ENCODE data around the gene TMBIM1.

- TF ChIP-seq POLR2A (IDR thresholded peaks at IDR 0.05) = no peak
- TF ChIP-seq, protein P1, sequence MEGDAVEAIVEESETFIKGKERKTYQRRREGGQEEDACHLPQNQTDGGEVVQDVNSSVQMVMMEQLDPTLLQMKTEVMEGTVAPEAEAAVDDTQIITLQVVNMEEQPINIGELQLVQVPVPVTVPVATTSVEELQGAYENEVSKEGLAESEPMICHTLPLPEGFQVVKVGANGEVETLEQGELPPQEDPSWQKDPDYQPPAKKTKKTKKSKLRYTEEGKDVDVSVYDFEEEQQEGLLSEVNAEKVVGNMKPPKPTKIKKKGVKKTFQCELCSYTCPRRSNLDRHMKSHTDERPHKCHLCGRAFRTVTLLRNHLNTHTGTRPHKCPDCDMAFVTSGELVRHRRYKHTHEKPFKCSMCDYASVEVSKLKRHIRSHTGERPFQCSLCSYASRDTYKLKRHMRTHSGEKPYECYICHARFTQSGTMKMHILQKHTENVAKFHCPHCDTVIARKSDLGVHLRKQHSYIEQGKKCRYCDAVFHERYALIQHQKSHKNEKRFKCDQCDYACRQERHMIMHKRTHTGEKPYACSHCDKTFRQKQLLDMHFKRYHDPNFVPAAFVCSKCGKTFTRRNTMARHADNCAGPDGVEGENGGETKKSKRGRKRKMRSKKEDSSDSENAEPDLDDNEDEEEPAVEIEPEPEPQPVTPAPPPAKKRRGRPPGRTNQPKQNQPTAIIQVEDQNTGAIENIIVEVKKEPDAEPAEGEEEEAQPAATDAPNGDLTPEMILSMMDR (IDR thresholded peaks at IDR 0.05) = no peak
These were observed 65.4 kb downstream of the TMBIM1 start for GRCh38 chr2:218226903-218227302.
